Psoas muscle (tissue), 8 donors: ENCODE measurements around the gene COL19A1. TPM values are rescaled to one million over a fixed set of nuclear protein-coding genes. Genes with fewer than 3 reads are reported as not detected.

ENCODE experiments used
- ATAC-seq, 4 donors: fragments of 200-7000 bp; cut with Tn5 transposase; one replicate each; pipeline ENCODE4 v1.9.1; 2020; ENCODE audit warnings: moderate library complexity in 3 of 4, mild to moderate bottlenecking in 2 of 4
- DNase-seq, 2 donors: peaks; one replicate each; pipeline ENCODE4 v3.0.0-alpha.2; 2020
- H3K27ac ChIP-seq: fragments of 200-600 bp; one replicate; pipeline ENCODE4 v1.8.0; 2022
- H3K27me3 ChIP-seq, 3 donors: fragments of 200-600 bp in 1 of 3; one replicate each; pipeline versions ENCODE4 v1.6.1 to v1.8.0; 2013 to 2022; ENCODE audit warnings: low read length in 2 of 3, mild to moderate bottlenecking in 2 of 3, moderate library complexity in 1 of 3; ENCODE audit not compliant: insufficient read depth in 3 of 3
- H3K36me3 ChIP-seq, 2 donors: fragments of 200-600 bp in 1 of 2; one replicate each; pipeline versions ENCODE4 v1.6.1 to v1.8.0; 2013 to 2022; ENCODE audit warnings: low read depth in 1 of 2, mild to moderate bottlenecking in 1 of 2, moderate library complexity in 1 of 2; ENCODE audit not compliant: insufficient read depth in 1 of 2
- H3K4me1 ChIP-seq: fragments of 200-600 bp; one replicate; pipeline ENCODE4 v1.8.0; 2022
- H3K4me3 ChIP-seq: fragments of 200-600 bp; one replicate; pipeline ENCODE4 v1.8.0; 2022; ENCODE audit warnings: mild to moderate bottlenecking
- H3K9me3 ChIP-seq: fragments of 200-600 bp; one replicate; pipeline ENCODE4 v1.8.0; 2022
- CTCF ChIP-seq: fragments of 200-600 bp; IDR thresholded peaks from one replicate; pipeline ENCODE4 v1.8.0; 2022; ENCODE audit warnings: antibody characterized with exemption
- WGBS, 3 donors: extraction: QIAGEN DNeasy Blood & Tissue Kit; methylation state at CpG; one replicate each; pipeline versions ENCODE4 v1.1.6 to v1.1.7; 2013; 5-methylcytosine and 5-hydroxymethylcytosine counted together
- intact Hi-C, 2 donors: fragments of 100-400 bp; cut with DNase I; formaldehyde crosslinking; loops; one replicate each; pipeline versions ENCODE4 v1.11.0 to v1.14.2; 2022
- polyA plus RNA-seq, 3 donors: library from polyadenylated mRNA; stranded (reverse); fragments of 200-250 nt; gene quantifications; one replicate each; pipeline ENCODE4 v1.2.3, GENCODE V29; 2013
- total RNA-seq, 4 donors: library from RNA; stranded (reverse); fragmentation: NEBNext Ultra II Directional in 2 of 4; extraction: Animal tissue kit (Norgen Biotek cat#: 25700) in 2 of 4; gene quantifications; one replicate each; pipeline versions ENCODE4 v1.2.1 to v1.2.4, GENCODE V29; 2021 to 2023
- donor health status: healthy with polysubstance abuse.
- donor health status: DM: no; HTN: no; CAD: no; lungs with moderate emphysema.
- donor health status: Bipolar disorder and iron deficiency.
- donor health status: healthy.
- donor health status: DM: yes; HTN: yes; CAD: no.
- donor health status: DM: no; HTN: no; CAD: no.
- donor health status: DM: no; HTN: no; CAD: no.
- donor health status: DM: yes; HTN: yes; CAD: no.

COL19A1 gene
- total and polyA plus RNA-seq, 7 donors, result 0.01 to 10.3 (median 0.33) TPM

- ATAC-seq (no peak), DNase-seq (no peak)
- 71 to 79% (median 75%) methylated on average over 10 of the region's 10 CpGs for WGBS, 3 donors
- no peak for TF ChIP-seq CTCF
- H3K4me3 ChIP-seq, result no peak overlapping the region
- no peaks in the 10 kb centered on the region for H3K27me3 ChIP-seq
- intact Hi-C loops, result no loop called here
- no peaks in the 10 kb centered on the region for H3K9me3 ChIP-seq
- H3K36me3 ChIP-seq, result no peaks in the 10 kb centered on the region
- no peaks in the 10 kb centered on the region for H3K4me1 ChIP-seq
- no peak overlapping the region for H3K27ac ChIP-seq
Measured at GRCh38 chr6:70135219-70136160, 269.1 kb downstream of the COL19A1 start.

GRCh38 chr6:70136996-70137395, 270.6 kb downstream of the COL19A1 start:
- no peak for TF ChIP-seq CTCF
- H3K4me1 ChIP-seq, result no peaks in the 10 kb centered on the region
- no peaks in the 10 kb centered on the region for H3K9me3 ChIP-seq
- DNase-seq, result no peak
- no peak overlapping the region for H3K4me3 ChIP-seq
- 36 to 44% (median 44%) methylated on average over 1 of the region's 1 CpG for WGBS, 3 donors
- intact Hi-C loops, result no loop called here
- H3K27me3 ChIP-seq, result no peaks in the 10 kb centered on the region
- ATAC-seq, result no peak
- no peak overlapping the region for H3K27ac ChIP-seq
- no peaks in the 10 kb centered on the region for H3K36me3 ChIP-seq

- Histone ChIP-seq H3K4me3 (no peak overlapping the region), H3K4me1 (no peaks in the 10 kb centered on the region), H3K9me3 (no peaks in the 10 kb centered on the region), H3K27me3 (no peaks in the 10 kb centered on the region), H3K27ac (no peak overlapping the region), H3K36me3 (no peaks in the 10 kb centered on the region)
- intact Hi-C loops, result no loop called here
- no peak for DNase-seq
- no peak for TF ChIP-seq CTCF
- no peak for ATAC-seq
- 41 to 51% (median 50%) methylated on average over 2 of the region's 2 CpGs for WGBS, 3 donors
Measured at GRCh38 chr6:70140496-70140895, 274.1 kb downstream of the COL19A1 start.

GRCh38 chr6:70142034-70142433, 275.7 kb downstream of the COL19A1 start:
- ATAC-seq, result no peak
- no peak for DNase-seq
- Histone ChIP-seq H3K36me3 (no peaks in the 10 kb centered on the region), H3K4me3 (no peak overlapping the region), H3K4me1 (no peaks in the 10 kb centered on the region), H3K27ac (no peak overlapping the region), H3K9me3 (no peaks in the 10 kb centered on the region), H3K27me3 (no peaks in the 10 kb centered on the region)
- 63 to 77% (median 69%) methylated on average over 4 of the region's 4 CpGs for WGBS, 3 donors
- intact Hi-C loops, result no loop called here
- TF ChIP-seq CTCF, result no peak
